Activated CD8-positive, alpha-beta memory T cell treated with anti-CD3 and anti-CD28 coated beads, Interleukin-2, amount 50 U/mL, for 1 hour (primary cell): Measurements from ENCODE around the gene EXOSC10.
A peak's percentile ranks its signal among the peaks of the same experiment; 100 is the strongest.

ENCODE experiments used
- DNase-seq: peaks from one replicate; pipeline ENCODE4 v3.0.0-alpha.2; 2020; ENCODE audit errors: extremely low read depth

Gene EXOSC10

DNA sequence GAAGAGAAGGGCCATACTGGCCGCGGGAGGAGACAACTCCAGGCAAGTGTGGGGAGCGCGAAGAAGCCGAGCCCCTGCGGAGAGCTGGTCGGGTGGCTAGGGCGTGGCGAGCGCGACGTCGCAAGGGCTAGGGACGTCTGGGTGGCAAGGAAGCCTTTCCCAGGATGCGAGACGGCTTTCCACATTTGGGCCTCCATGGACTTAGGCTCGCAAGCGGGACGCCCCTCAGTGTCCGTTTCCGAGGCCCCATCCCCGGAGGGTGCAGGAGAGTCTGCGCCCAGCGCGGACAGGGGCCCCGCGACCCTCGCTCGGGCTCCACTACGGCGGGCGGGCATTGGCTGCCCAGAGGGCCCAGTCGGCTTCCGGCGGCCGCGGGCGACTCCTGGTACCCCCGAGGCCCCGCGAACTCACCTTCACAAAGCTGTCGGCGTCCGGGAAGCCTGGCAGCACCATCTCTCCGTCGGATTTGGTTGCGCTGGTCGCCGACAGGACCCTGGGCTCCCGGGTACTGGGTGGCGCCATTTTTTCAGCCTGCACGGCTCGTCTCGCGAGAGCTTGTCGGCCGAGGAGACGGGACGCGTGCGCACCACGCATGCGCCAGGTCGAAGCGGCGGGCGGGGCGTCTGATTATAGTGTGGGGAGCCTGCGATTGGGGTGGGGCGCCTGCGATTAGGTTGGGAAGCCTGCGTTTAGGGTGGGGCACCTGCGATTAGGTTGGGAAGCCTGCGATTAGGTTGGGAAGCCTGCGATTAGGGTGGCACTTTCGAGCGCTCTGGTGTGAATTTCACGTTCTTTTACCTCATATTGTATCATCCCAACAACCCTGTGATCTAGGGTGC, at the start of gene EXOSC10:
Gene EXOSC10, minus strand, starts transcription at position 560 of the 839 bp plus-strand sequence. Its CDS starts 38 bp downstream, at position 522.
- peak; percentile 83 for DNase-seq

DNA sequence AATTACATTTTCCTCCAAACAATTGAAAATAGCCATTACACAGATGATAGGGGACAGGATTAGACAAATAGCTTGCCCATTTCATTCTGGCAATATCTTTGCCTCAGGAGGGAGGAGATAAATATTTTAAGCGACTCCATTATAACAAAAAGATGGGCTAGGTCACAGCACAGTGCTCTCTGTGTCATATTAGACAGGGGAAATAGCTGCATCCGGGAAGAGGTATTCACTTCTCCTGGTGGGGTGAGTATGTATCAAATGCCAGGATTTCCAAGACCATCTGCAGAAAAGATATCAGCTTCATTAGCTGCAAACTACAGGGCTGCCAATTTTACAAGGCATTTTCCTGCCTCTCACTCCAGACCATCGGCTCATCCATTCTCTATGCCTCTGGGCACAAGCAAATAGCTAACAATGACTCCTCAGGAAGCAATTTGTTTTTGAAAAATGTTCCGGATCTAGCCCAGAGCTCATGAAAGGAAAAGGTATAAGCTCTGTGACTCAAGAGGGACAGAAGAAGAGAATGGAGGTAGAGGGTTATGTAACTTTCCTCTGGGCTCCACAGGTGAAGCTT, 47.6 kb upstream of the EXOSC10 start:
- DNase-seq = no peak

DNA sequence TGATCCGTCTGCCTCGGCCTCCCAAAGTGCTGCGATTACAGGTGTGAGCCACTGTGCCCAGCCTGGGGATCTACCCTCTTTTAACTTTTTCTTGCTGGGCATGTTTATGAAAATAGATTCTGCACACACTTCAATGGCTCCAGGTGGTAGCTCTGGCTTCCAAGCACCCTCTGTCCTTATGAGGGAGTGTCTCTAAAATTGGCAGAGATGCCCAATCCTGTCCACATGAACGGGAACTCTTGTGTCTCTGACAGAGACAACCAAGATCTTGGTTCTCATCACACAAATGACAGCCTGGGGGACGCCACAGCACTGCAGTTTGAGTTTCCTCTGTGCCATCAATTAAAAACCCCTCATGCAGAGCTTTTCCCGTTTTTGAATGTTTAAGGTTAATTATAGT, 46.1 kb upstream of the EXOSC10 start:
- DNase-seq = no peak

DNA sequence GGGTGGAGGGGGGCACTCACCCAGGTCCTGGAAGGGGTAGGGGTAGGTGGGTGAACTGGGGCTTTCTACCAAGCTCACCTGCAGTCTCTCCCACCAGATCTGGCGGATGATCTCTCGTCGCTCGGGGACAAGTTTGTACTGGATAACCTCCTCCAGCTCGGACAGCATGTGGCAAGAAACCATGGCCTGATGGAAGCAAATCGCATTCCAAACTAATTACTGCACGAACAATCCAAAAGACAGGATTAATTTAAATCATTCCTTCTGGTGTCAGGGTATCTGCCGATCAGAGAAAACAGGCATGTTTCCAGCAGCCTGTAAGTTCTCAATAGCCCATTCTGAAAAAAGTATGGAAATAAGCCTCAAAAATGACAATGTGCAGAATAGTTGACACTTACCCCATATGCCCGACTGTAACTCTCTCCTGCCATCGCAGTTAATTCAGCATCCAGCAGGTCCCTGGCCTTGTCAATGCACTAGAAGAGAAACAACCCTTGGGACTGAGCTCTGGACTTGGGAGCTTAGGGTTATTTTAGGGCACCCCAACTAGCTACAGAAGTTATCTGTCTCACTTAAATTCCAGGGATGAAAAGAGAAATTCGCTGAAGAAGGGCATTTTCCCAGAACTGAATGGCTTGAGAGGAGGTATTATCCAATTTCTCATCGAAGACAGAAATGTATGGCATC, 45.0 kb upstream of the EXOSC10 start:
- DNase-seq = no peak

DNA sequence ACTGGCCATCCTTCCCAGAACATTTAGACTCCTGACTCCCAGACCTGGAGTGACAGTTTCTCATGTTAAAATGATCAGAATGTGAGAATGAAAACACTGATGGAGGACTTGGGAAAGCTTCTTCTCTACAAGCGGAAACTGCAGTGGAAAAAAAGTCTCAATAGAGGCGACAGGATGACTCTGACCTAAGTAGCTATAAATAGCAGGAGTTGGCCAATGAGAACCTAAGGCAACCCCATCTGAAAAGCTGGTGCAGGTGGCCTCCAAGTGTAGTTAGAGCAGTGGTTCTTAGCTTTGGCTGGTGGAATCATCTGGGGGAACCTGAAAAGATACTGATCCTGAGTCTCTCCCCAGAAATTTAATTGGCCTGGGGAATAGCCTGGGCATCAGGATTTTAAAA, 44.2 kb upstream of the EXOSC10 start:
- no peak for DNase-seq

DNA sequence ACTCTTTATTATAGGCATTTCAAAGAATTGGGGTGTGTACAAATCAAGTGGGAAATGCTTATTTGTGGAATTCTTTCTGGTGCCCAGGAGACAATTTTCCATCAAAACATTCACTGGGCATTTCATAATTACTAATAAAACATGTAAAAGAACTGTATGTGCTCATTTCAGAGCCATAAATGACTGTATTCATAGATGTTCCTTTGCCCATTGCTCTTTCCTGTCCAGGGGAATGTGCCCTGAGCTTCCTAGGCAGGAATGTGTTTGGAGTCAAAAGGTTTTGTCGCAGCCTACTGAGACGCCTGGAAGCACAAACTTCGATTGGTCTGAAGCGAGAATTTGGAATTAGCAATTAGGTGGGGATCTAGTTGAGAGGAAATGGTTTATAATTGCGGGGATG, 43.7 kb upstream of the EXOSC10 start:
- no peak for DNase-seq

DNA sequence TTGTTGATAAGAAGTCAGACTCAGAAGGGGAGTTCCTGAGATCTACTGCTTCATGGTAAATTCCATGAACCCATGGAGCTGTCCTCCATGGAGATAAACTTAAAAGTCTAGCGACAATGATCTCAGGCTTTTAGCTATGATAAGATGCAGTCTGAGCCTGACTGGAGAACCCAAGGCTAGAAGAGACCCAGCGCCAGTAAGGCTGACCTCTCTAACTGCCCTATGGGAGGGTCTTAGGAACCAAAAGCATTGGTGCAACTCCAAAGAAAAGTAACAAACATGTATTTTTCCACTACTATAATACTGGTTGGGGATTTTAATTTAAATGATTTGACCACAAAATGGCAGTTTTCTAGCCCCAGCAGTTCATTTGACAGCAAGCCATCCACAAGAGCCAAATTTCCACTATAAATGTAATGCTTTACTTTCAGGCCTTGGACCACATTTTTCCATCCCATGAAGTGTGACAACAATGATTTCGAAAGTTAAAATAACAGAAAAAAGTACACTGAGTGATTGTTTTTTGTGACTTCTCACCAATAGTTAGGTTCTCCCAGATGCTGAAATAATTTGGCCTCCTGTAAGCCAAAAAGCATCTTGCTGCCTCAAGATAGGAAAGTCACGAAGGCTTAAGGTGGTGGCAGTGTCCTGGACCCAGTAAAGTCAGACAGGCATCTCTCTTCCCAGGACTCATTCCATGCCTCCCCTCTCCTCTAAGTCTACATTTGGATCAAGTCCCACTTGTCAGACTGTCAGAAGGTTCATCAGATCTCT, 43.1 kb upstream of the EXOSC10 start:
- DNase-seq = no peak

DNA sequence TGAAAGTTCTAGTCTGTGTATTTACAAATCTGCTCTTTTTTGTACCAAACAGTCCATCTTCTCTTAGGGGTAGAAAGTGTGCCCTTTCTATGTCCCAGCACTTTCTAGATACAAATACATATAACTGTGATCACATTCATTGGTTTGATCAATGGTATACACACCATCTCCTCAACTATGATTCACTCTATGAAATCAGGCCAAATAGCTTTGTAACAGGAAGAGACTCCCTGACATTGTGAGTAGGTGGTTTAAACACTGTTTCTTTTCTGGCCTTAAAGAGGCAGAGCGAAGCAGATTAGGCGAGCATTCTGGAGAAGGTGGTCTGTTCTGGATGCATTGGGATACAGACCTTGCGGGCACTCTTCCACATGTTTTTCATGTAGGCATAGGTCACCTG, 39.3 kb upstream of the EXOSC10 start:
- no peak for DNase-seq

DNA sequence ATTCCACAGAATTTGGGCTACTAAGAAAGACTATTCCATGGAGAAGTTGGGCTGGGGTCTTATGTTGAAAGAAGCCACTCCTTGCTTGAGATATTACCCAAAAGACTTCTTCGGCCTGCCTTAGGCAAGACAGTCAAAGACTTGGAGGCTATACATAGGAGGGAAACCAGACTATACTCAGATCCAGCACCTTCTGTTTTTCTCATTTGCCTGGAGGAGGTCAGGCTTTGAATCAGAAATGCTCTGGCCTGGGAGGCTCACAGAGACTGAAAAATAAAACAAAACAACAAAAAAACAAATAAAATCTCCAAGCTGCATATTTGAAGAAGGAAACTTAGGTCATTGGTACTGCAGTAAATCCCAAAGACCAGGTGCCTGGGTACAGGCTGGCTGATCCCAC, 38.4 kb upstream of the EXOSC10 start:
- DNase-seq = no peak

DNA sequence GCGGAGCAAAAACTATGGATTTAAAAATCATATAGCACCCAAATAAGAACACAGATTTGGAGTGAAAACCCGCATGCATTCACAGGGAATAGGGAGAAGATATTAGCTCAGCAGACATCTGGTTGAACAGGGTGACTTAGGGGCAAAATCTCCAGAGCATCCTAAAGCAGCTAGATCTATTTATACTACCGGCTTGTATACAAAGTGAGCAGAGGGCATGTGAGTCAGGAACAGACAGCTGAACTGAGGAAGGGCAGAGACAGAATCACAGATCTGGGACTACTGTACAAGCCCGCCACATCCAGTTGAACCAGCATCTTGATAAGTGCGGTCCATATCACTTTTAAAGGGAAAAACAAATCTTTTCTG, 35.2 kb upstream of the EXOSC10 start:
- DNase-seq = no peak

DNA sequence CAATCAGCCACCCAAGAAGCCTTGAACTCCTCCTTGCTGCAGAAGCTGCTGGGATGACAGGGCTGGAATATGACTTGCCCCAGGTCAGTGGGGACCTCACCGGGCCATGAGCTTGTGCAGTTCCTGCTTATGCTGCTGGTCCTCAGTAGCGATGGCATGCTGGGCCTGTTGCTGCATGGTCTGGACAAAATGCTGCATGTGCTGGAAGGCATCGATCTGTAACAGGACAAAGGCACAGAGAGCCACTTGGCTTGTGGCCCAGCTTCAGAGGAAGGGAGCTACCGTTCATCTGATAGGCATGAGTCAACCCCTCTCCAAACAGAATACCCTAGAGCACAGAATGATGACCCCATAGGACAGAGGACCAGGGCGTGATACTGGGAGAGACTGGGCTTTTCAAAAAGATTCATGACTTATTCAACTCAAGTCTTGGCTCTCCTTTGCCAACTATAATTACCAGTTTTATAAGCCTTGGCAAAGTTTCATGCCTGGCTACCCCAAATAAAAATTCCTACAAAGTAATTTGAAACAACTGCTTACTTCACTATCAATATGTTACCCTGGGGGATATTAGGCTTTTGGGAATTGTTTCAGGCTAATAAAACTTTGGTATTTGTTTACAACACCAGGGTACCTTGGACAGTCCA, 34.7 kb upstream of the EXOSC10 start:
- no peak for DNase-seq

DNA sequence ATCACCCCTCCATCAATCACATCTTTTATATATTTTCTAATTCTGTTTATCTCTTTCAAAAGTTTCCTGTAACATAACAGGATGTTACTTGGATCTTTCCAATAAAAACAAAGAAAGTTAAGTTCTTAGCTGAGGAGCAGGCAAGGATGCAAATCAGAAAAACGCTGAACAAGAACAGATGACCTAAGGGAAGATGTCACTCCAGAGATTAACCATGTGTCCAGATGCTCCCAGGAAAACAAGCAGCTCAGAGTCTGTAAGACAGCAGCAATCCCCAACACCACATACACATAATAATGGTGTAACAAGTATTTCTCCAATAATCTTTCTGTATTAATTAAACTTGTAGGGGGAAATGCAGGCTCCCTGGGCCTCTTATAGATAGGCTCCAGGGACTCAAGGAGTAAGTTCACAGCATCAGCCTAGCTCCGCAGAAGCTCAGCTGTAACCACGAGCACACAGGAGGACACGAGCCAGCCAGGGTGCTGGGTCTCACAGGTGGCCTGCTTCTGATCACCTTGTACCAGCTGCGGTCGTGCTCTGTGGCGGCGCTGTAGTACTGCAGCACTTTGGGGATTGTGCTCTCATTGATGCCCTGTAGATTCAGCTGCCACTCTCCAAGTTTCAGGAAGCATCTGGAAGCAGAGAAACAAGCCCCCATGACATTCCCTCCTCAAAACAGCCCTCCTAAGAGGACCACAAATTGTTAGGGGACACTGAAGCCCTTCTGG, 33.1 kb upstream of the EXOSC10 start:
- no peak for DNase-seq

DNA sequence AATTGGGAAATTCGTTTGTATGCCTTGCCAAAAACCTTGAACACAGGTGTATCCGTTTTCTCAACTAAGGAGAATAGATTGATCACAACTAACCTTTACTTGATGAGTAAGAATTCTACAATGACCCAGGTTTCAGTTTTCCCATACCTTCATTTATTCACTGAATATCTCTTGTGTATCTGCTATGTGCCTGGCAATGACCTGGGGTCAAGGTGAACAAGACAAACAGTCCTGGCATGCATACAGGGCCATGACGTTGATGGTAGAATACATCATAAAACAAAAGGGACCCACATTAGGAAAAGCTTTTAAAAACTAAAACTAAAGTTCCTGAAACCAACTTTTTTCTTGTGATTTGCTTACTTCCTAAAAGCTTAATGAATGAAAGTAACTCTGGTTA, 32.1 kb upstream of the EXOSC10 start:
- DNase-seq = no peak

DNA sequence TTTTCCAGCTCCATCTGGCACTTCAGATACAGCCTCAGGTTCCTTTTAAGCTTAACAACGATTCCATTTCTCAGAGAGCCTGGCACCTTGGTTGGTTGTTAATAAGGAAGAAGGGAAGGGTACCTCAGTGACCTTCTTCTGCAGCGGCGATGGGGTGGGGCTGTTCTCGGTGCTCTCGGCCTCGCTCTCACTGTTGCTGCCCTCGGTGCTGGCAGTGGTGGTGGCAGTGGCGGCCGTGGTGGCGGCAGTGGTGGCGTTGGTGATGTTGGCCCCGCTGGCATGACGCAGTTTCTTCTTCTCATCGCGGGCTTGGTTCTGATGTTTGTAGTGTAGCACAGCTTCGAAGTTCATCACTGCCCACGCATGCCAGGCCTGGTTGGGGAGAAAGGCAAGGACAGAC, 30.7 kb upstream of the EXOSC10 start:
- DNase-seq = no peak

DNA sequence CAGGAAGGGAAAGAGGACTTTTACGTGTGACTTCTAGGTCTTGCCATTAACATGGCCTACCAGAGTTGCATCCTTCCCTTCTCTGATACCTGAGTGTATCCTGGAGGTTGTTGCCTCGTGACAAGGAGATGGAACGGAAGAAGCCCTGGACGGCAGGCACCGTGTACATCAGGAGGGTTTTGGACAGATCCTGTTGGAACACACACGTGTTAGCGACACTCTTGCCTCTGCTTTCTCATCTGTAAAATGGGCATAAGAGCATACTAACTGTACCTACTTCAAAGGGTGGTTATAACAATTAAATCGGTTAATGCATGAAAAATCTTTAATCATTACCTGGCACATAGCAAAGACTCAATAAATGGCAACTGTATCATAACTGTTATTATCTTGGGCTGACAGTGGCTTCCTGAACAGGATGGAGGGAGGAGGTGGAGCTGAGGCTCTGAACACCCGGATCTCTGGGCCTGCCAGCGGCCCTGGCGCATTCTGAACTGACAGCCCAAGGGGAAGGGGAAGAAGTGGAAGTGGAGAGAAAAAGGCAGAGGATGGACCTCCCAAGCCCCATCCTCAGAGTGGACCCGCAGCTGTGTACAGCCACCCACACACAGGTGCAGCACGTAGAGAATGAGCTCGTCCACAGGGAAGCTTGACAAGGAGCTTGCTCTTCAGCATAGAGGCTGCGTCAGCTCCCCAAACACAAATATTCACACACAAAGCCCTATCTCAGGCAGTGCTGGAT, 30.2 kb upstream of the EXOSC10 start:
- DNase-seq = no peak

DNA sequence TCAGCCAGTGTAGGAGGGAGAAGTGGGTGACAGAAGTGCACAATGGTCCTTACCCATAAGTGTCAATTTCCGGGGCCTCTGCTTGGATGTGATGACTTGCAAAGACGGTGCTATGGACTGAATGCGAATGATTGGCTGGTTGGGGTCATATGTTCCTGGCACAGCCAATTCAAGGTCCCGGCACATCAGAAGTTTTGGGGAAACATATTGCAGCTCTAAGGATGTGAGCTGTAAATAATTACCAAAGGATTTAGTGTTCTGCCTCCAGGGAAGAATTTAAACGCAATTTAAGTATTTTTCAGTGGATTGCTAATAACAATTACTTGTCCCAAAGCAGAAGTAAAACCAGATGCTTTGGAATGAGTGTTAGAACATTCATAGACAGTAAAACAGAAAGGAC, 26.9 kb upstream of the EXOSC10 start:
- DNase-seq = no peak

DNA sequence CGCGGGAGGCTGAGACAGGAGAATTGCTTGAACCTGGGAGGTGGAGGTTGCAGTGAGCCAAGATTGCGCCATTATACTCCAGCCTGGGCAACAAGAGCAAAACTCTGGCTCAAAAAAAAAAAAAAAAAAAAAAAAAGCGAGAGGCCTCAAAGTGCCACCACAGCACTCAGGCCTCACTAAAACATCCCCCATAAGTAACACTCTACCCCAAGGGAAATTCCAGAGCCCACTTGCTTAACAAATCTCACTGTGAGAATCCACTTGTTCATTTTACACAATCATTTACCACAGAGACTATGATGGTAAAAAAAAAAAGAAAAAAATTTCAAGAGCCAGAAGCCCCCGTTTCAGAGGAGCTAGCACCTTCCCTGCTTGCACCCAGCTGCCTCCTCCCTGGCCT, 26.3 kb upstream of the EXOSC10 start:
- DNase-seq = no peak

DNA sequence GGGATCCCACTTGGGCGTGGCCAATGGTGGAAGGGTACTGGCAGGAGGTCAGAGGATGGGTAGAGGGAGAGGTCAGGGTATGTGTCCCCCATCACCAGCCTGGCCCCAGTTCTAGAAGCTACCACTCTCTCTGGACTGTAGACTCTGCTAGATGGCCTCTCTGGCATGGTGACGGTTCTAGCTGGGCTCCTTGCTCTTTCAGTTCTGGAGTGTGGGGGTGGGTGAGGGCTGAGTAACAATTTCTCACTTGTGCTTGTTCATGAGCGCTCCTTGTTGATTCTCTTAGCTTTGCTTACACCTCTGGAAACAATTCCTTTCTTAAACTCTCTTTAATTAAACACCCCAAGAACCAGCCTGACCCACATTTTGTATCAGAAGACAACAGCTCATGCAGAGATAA, 25.3 kb upstream of the EXOSC10 start:
- DNase-seq = no peak

DNA sequence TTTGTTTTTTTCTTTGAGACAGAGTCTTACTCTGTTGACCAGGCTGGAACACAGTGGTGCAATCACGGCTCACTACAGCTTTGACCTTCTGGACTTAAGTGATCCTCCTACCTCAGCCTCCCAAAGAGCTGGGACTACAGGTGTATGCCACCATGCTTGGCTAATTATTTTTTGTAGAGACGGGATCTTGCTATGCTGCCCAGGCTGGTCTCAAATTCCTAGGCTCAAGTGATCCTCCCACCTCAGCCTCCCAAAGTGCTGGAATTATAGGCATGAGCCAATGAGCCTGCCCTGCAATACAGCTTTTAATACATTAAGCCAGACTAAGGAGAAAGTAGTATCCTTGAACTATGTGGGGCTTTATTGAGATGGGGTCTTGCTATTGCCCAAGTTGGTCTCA, 16.6 kb upstream of the EXOSC10 start:
- no peak for DNase-seq

DNA sequence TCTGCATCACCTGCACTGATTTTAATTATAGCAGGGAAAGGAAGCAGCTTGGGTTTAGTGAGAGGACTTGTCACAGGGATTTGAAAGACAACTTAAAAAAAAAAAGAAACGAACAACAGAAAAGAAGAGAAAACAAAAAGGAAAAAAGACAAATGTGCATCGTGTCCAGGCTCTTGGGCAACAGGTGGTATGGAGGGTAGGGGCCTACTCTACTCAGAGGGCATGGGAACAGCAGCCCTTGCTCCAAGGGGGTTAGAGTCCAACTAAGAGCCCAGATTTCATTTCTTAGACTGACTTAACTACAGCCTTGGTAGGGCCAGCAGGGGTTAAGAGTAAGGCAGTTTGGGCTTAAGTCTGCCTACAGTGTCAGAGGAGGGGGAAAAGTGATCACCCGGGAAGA, 15.3 kb upstream of the EXOSC10 start:
- DNase-seq = no peak
